ENCODE measurements around the gene SLC8A3. TPM values are rescaled to one million over a fixed set of nuclear protein-coding genes. Genes with fewer than 3 reads are reported as not detected.

The SLC8A3 gene
- total RNA-seq, 1 donor from 2014 or later: 0.24 TPM

GRCh38 chr14:70021548-70022220 lies 167.1 kb downstream of the SLC8A3 start:
- Histone ChIP-seq H3K9me3 (ENCODE audit: low read depth) (no peaks in the 10 kb centered on the region), H3K79me2 (ENCODE audit: low read depth) (no peaks in the 10 kb centered on the region), H3K9ac (no peak overlapping the region), H4K20me1 (ENCODE audit: low read depth) (peaks cover 17% of the 10 kb centered on the region), H3K36me3 (peaks cover 12% of the 10 kb centered on the region), H3K27me3 (no peaks in the 10 kb centered on the region), H3K4me3 (no peak overlapping the region), H3F3A (ENCODE audit: low read depth) (peaks cover 6% of the 10 kb centered on the region), H3K27ac (no peak overlapping the region), H3K4me1 (no peaks in the 10 kb centered on the region), H3K4me2 (no peak overlapping the region), H2AFZ (replicated peaks) (no peak overlapping the region)
- Mint-ChIP-seq H3K27me3 (ENCODE audit: insufficient read depth, low read depth) (peaks cover 6% of the 10 kb centered on the region), H3K4me1 (peaks cover 17% of the 10 kb centered on the region), H3K36me3 (peaks cover 14% of the 10 kb centered on the region), H3K9me3 (no peaks in the 10 kb centered on the region), H3K27ac (no peak overlapping the region), H3K4me3 (no peak overlapping the region)
- DNase-seq (ENCODE audit: low spot score): no peak
- TF ChIP-seq EZH2 (IDR thresholded peaks at IDR 0.05) (no peak), CTCF (IDR thresholded peaks at IDR 0.05) (no peak), EZH2phosphoT487 (IDR thresholded peaks at IDR 0.05) (no peak)

GRCh38 chr14:70020352-70021170 lies 168.2 kb downstream of the SLC8A3 start:
- Mint-ChIP-seq H3K4me3 (no peak overlapping the region), H3K27ac (peak overlapping the region; percentile 3), H3K36me3 (peaks cover 13% of the 10 kb centered on the region), H3K9me3 (no peaks in the 10 kb centered on the region), H3K27me3 (ENCODE audit: insufficient read depth, low read depth) (peaks cover 6% of the 10 kb centered on the region), H3K4me1 (peaks cover 18% of the 10 kb centered on the region)
- TF ChIP-seq EZH2phosphoT487 (IDR thresholded peaks at IDR 0.05): no peak
- Histone ChIP-seq H3K27ac (no peak overlapping the region), H3K4me1 (no peaks in the 10 kb centered on the region), H3K9ac (no peak overlapping the region), H3K79me2 (ENCODE audit: low read depth) (no peaks in the 10 kb centered on the region), H3K9me3 (ENCODE audit: low read depth) (no peaks in the 10 kb centered on the region), H2AFZ (replicated peaks) (no peak overlapping the region), H3F3A (ENCODE audit: low read depth) (peaks cover 6% of the 10 kb centered on the region), H3K4me3 (no peak overlapping the region), H4K20me1 (ENCODE audit: low read depth) (peaks cover 11% of the 10 kb centered on the region), H3K36me3 (peaks cover 22% of the 10 kb centered on the region), H3K4me2 (no peak overlapping the region), H3K27me3 (no peaks in the 10 kb centered on the region)
- no peak for DNase-seq (ENCODE audit: low spot score)

- Mint-ChIP-seq H3K4me3 (no peak overlapping the region), H3K4me1 (peaks cover 27% of the 10 kb centered on the region), H3K27me3 (ENCODE audit: insufficient read depth, low read depth) (peaks cover 6% of the 10 kb centered on the region), H3K27ac (no peak overlapping the region), H3K36me3 (peaks cover 13% of the 10 kb centered on the region), H3K9me3 (no peaks in the 10 kb centered on the region)
- Histone ChIP-seq H3K4me1 (peaks cover 5% of the 10 kb centered on the region), H3K9ac (no peak overlapping the region), H3K9me3 (ENCODE audit: low read depth) (no peaks in the 10 kb centered on the region), H3K27me3 (no peaks in the 10 kb centered on the region), H3K27ac (no peak overlapping the region), H3F3A (ENCODE audit: low read depth) (no peaks in the 10 kb centered on the region), H3K79me2 (ENCODE audit: low read depth) (no peaks in the 10 kb centered on the region), H3K4me3 (no peak overlapping the region), H3K36me3 (peaks cover 24% of the 10 kb centered on the region), H2AFZ (replicated peaks) (no peak overlapping the region), H4K20me1 (ENCODE audit: low read depth) (peaks cover 11% of the 10 kb centered on the region), H3K4me2 (no peak overlapping the region)
- DNase-seq (ENCODE audit: low spot score): no peak
- TF ChIP-seq EZH2phosphoT487 (IDR thresholded peaks at IDR 0.05): no peak
- TF ChIP-seq EZH2 (IDR thresholded peaks at IDR 0.05): no peak
- no peak for TF ChIP-seq CTCF (IDR thresholded peaks at IDR 0.05)
Observed at GRCh38 chr14:70019695-70020094, 169.1 kb downstream of the SLC8A3 start.

All from neural progenitor cell (in vitro differentiated cells).